ENCODE results near the gene MYBPC2. TPM values are rescaled to one million over a fixed set of nuclear protein-coding genes. Genes with fewer than 3 reads are reported as not detected.

Gene MYBPC2
- total and polyA plus RNA-seq, 2 experiments from 2014 or later: not detected

GRCh38 chr19:50506700-50507099, 74.0 kb downstream of the MYBPC2 start:
- H3F3A ChIP-seq (ENCODE audit: insufficient read depth): no peaks in the 10 kb centered on the region
- H3K4me3 ChIP-seq: no peak overlapping the region
- in situ Hi-C loops (cut with MboI): no loop called here
- H3K4me2 ChIP-seq (ENCODE audit: unreplicated experiment): no peak overlapping the region
- peaks cover 10% of the 10 kb centered on the region; the same call in 1 of the 2 replicates for H3K79me2 ChIP-seq (ENCODE audit: insufficient read depth)
- no peaks in the 10 kb centered on the region for H4K20me1 ChIP-seq (ENCODE audit: insufficient read depth)
- no peaks in the 10 kb centered on the region for H3K9me2 ChIP-seq (ENCODE audit: insufficient read depth)
- H2AFZ ChIP-seq: no peak overlapping the region
- no peaks in the 10 kb centered on the region for H3K36me3 ChIP-seq (ENCODE audit: low read depth)
- H3K9ac ChIP-seq: no peak overlapping the region
- no peaks in the 10 kb centered on the region for H3K9me3 ChIP-seq (ENCODE audit: low read depth)
- no peak overlapping the region for H3K27ac ChIP-seq
- H3K4me1 ChIP-seq (ENCODE audit: insufficient read depth): no peaks in the 10 kb centered on the region
- no peak for DNase-seq
- H3K27me3 ChIP-seq (replicated peaks; ENCODE audit: insufficient read depth): no peaks in the 10 kb centered on the region
- 90 to 93% methylated on average over 3 to 10 of the region's 10 CpGs for WGBS, 2 experiments (ENCODE audit: low coverage in 1 of 2, low lambda C conversion rate in 2 of 2, missing lambda C conversion rate in 2 of 2)
- TF ChIP-seq EZH2phosphoT487 (IDR thresholded peaks at IDR 0.05; ENCODE audit: insufficient read depth, low read depth): no peak
- no peak for TF ChIP-seq EZH2 (IDR thresholded peaks at IDR 0.05; ENCODE audit: insufficient read depth, poor library complexity, severe bottlenecking)

- Histone ChIP-seq H3F3A (ENCODE audit: insufficient read depth) (no peaks in the 10 kb centered on the region), H4K20me1 (ENCODE audit: insufficient read depth) (no peaks in the 10 kb centered on the region), H3K9ac (no peak overlapping the region), H3K4me3 (no peak overlapping the region), H3K79me2 (ENCODE audit: insufficient read depth) (peaks cover 10% of the 10 kb centered on the region; the same call in 1 of the 2 replicates), H3K9me3 (ENCODE audit: low read depth) (no peaks in the 10 kb centered on the region), H3K27ac (no peak overlapping the region), H3K4me1 (ENCODE audit: insufficient read depth) (no peaks in the 10 kb centered on the region), H3K36me3 (ENCODE audit: low read depth) (no peaks in the 10 kb centered on the region), H3K9me2 (ENCODE audit: insufficient read depth) (no peaks in the 10 kb centered on the region), H2AFZ (no peak overlapping the region), H3K27me3 (replicated peaks; ENCODE audit: insufficient read depth) (no peaks in the 10 kb centered on the region), H3K4me2 (ENCODE audit: unreplicated experiment) (no peak overlapping the region)
- TF ChIP-seq EZH2phosphoT487 (IDR thresholded peaks at IDR 0.05; ENCODE audit: insufficient read depth, low read depth) (no peak), EZH2 (IDR thresholded peaks at IDR 0.05; ENCODE audit: insufficient read depth, poor library complexity, severe bottlenecking) (no peak)
- WGBS, 2 experiments (ENCODE audit: low coverage in 1 of 2, low lambda C conversion rate in 2 of 2, missing lambda C conversion rate in 2 of 2): 91 to 94% methylated on average over 7 to 8 of the region's 8 CpGs
- DNase-seq: no peak
- in situ Hi-C loops (cut with MboI): no loop called here
Measured at GRCh38 chr19:50507376-50507775, 74.7 kb downstream of the MYBPC2 start.

GRCh38 chr19:50508843-50509190, 76.1 kb downstream of the MYBPC2 start:
- H3K4me1 ChIP-seq (ENCODE audit: insufficient read depth): no peaks in the 10 kb centered on the region
- no peaks in the 10 kb centered on the region for H3K9me2 ChIP-seq (ENCODE audit: insufficient read depth)
- no peak for DNase-seq
- no peak overlapping the region for H3K9ac ChIP-seq
- WGBS, 2 experiments (ENCODE audit: low coverage in 1 of 2, low lambda C conversion rate in 2 of 2, missing lambda C conversion rate in 2 of 2): 88 to 90% methylated on average over 2 to 3 of the region's 3 CpGs
- no peaks in the 10 kb centered on the region for H3K9me3 ChIP-seq (ENCODE audit: low read depth)
- no peaks in the 10 kb centered on the region for H4K20me1 ChIP-seq (ENCODE audit: insufficient read depth)
- no peaks in the 10 kb centered on the region for H3F3A ChIP-seq (ENCODE audit: insufficient read depth)
- H3K4me3 ChIP-seq: no peak overlapping the region
- TF ChIP-seq EZH2phosphoT487 (IDR thresholded peaks at IDR 0.05; ENCODE audit: insufficient read depth, low read depth) (no peak), EZH2 (IDR thresholded peaks at IDR 0.05; ENCODE audit: insufficient read depth, poor library complexity, severe bottlenecking) (no peak)
- H3K27ac ChIP-seq: no peak overlapping the region
- no peaks in the 10 kb centered on the region for H3K27me3 ChIP-seq (replicated peaks; ENCODE audit: insufficient read depth)
- H2AFZ ChIP-seq: no peak overlapping the region
- in situ Hi-C loops (cut with MboI): no loop called here
- no peak overlapping the region for H3K4me2 ChIP-seq (ENCODE audit: unreplicated experiment)
- no peaks in the 10 kb centered on the region for H3K36me3 ChIP-seq (ENCODE audit: low read depth)
- peaks cover 10% of the 10 kb centered on the region; the same call in 1 of the 2 replicates for H3K79me2 ChIP-seq (ENCODE audit: insufficient read depth)

- H3K27me3 ChIP-seq (replicated peaks; ENCODE audit: insufficient read depth): no peaks in the 10 kb centered on the region
- no peak overlapping the region for H3K9ac ChIP-seq
- no peaks in the 10 kb centered on the region for H3K9me2 ChIP-seq (ENCODE audit: insufficient read depth)
- H3F3A ChIP-seq (ENCODE audit: insufficient read depth): no peaks in the 10 kb centered on the region
- H3K4me2 ChIP-seq (ENCODE audit: unreplicated experiment): no peak overlapping the region
- no peaks in the 10 kb centered on the region for H3K9me3 ChIP-seq (ENCODE audit: low read depth)
- no peaks in the 10 kb centered on the region for H4K20me1 ChIP-seq (ENCODE audit: insufficient read depth)
- no peak overlapping the region for H3K4me3 ChIP-seq
- H3K4me1 ChIP-seq (ENCODE audit: insufficient read depth): no peaks in the 10 kb centered on the region
- H3K27ac ChIP-seq: no peak overlapping the region
- H3K36me3 ChIP-seq (ENCODE audit: low read depth): no peaks in the 10 kb centered on the region
- no peak for TF ChIP-seq EZH2phosphoT487 (IDR thresholded peaks at IDR 0.05; ENCODE audit: insufficient read depth, low read depth)
- TF ChIP-seq EZH2 (IDR thresholded peaks at IDR 0.05; ENCODE audit: insufficient read depth, poor library complexity, severe bottlenecking): no peak
- in situ Hi-C loops (cut with MboI): no loop called here
- DNase-seq: no peak
- H3K79me2 ChIP-seq (ENCODE audit: insufficient read depth): peaks cover 10% of the 10 kb centered on the region; the same call in 1 of the 2 replicates
- H2AFZ ChIP-seq: no peak overlapping the region
- WGBS, 2 experiments (ENCODE audit: low coverage in 1 of 2, low lambda C conversion rate in 2 of 2, missing lambda C conversion rate in 2 of 2): 83 to 84% methylated on average over 11 of the region's 11 CpGs
Measured at GRCh38 chr19:50509366-50509765, 76.7 kb downstream of the MYBPC2 start.

Data from GM23248 (cell line).